Measurements from ENCODE around the gene PEX5L. TPM values are rescaled to one million over a fixed set of nuclear protein-coding genes. Genes with fewer than 3 reads are reported as not detected.

The PEX5L gene
- total and polyA plus RNA-seq, 2 experiments from 2014 or later = 6.3 to 7.0 TPM

- TF ChIP-seq REST (IDR thresholded peaks at IDR 0.05; ENCODE audit: unreplicated experiment) (no peak), EZH2phosphoT487 (IDR thresholded peaks at IDR 0.05; ENCODE audit: unreplicated experiment) (no peak)
These were observed 78.0 kb downstream of the PEX5L start (continued) for GRCh38 chr3:179958759-179959158.

GRCh38 chr3:179958143-179958542 is 78.6 kb downstream of the PEX5L start:
- no peak for ATAC-seq
- H3K9me2 ChIP-seq (ENCODE audit: insufficient read depth) = no peaks in the 10 kb centered on the region
- Mint-ChIP-seq H3K27ac (no peak overlapping the region), H3K4me3 (no peak overlapping the region), H3K36me3 (ENCODE audit: low read depth) (no peaks in the 10 kb centered on the region), H3K27me3 (ENCODE audit: insufficient read depth, low read depth, poor library complexity) (peaks cover 6% of the 10 kb centered on the region), H3K9me3 (no peaks in the 10 kb centered on the region), H3K4me1 (peaks cover 3% of the 10 kb centered on the region; the same call in 2 of the 3 replicates)
- H3K27ac ChIP-seq (ENCODE audit: low read depth) = no peak overlapping the region
- H4K20me1 ChIP-seq (replicated peaks; ENCODE audit: insufficient read depth) = no peaks in the 10 kb centered on the region
- no peaks in the 10 kb centered on the region for H3K4me1 ChIP-seq (ENCODE audit: insufficient read depth)
- no peak overlapping the region for H2AFZ ChIP-seq
- no peak overlapping the region for H3K4me2 ChIP-seq
- H3F3A ChIP-seq (replicated peaks; ENCODE audit: low read depth) = no peaks in the 10 kb centered on the region
- no peak for DNase-seq (ENCODE audit: low spot score)
- H3K36me3 ChIP-seq (ENCODE audit: insufficient read depth) = no peaks in the 10 kb centered on the region
- no peak overlapping the region for H3K4me3 ChIP-seq
- H3K27me3 ChIP-seq (ENCODE audit: insufficient read depth) = no peaks in the 10 kb centered on the region
- no peaks in the 10 kb centered on the region for H3K79me2 ChIP-seq (replicated peaks; ENCODE audit: insufficient read depth)
- TF ChIP-seq CREB1 (CRISPR knock-in tag; IDR thresholded peaks at IDR 0.05; ENCODE audit: low read depth) = no peak
- no peak for TF ChIP-seq ZNF331 (CRISPR knock-in tag; IDR thresholded peaks at IDR 0.05; ENCODE audit: low read depth)
- no peak for TF ChIP-seq REST (IDR thresholded peaks at IDR 0.05; ENCODE audit: unreplicated experiment)
- no peak for TF ChIP-seq ZNF114 (CRISPR knock-in tag; IDR thresholded peaks at IDR 0.05)
- TF ChIP-seq STAT1 (IDR thresholded peaks at IDR 0.05; ENCODE audit: unreplicated experiment) = no peak
- no peak for TF ChIP-seq EZH2phosphoT487 (IDR thresholded peaks at IDR 0.05; ENCODE audit: unreplicated experiment)
- TF ChIP-seq ETS1 (IDR thresholded peaks at IDR 0.05) = no peak
- no peak for TF ChIP-seq ZNF462 (CRISPR knock-in tag; IDR thresholded peaks at IDR 0.05)
